Measurements from ENCODE around the gene PLA2G4A.

PLA2G4A gene

DNA sequence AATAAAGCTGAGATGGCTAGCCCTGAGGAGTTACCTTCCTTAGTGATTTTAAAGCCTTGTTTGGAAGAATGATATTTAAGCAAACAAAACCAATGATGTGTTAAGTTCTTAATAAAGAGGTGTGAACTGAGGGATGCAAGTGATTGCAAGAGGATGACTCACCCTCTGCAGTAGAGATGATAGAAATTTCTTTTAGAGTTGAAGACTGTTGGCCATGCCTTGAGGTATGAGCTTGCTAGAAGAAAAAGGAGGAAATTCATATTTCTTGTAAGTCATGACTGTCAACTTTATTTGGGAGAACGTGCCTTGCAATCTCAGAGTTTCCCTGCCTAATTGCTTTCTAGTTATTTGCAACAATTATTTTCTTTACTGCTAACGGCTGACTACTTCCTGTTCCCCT is 94.7 kb downstream of the PLA2G4A start:
- no peak for FAIRE-seq

DNA sequence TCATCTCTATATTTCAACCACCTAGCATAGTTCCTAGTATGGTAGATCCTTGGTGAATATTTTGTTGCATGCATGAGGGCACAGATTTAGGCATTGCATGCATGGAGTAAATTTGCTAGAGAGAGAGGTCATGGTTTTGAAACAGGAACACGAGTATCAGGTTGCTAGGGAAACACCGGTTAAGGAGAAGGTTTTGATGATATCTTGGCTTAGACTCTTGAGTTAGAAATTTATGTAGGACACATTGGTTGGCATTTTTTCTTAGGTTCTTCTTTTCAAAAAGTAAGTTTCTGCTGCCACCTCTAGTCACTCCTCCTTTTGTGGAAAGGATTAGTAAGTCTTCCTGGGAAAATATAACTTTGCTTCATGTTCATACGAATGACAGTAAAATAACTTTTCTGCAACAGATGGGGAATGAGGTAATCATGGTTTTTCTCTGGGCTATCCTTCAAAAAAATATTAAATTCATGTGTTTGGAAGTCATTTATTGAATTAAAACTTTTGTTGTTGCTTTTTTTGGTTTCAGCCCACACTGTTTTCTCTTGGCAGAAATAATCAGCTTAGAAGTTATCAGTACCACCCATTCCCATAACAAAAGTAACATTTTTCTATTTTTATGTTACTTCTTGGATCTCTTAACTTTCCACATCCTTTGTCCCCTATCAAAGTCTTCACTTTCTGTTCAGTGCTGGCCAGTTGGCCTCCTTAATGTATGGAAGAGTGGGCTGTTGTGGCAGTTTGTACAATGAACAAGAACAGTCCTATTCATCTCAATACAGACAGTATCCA is 97.3 kb downstream of the PLA2G4A start:
- FAIRE-seq: no peak

DNA sequence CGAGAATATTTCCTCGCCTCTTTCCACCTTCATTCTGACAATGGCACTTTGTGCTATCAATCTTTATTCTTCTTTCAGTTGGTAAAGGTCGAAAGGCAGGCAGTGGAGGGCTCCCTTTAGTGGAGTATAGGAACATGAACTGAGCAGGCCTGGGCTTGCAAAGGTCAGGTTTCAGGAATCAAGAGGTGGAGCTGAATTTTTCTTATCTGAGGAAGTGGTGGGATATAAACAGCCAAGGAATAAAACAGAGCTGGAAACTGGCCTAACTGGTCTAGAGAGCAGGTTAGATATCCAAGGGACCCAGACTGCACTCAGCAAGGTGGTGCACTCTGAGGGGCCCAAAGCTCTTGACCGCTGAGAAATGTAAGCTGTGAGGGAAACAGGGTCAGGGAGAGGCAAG is 99.1 kb downstream of the PLA2G4A start:
- no peak for FAIRE-seq

DNA sequence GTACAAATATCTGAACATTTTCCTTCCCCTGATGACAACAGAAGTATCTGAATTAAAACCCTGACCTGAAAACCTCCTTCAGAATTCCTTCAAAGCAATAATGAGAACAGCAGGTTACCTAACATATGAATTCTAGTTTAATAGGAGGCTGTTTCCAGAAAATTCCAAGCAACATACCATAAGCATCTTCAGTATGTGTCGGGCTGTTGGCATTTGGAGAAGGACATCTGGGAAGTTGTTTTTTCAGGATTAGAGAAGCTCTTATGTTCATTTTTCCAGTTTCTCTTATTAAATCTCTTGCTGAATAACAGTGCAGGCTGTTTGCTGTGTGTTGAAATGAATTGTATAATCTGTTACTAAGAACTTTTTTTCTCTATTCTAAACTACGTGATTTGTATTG is 101.5 kb downstream of the PLA2G4A start:
- no peak for FAIRE-seq

DNA sequence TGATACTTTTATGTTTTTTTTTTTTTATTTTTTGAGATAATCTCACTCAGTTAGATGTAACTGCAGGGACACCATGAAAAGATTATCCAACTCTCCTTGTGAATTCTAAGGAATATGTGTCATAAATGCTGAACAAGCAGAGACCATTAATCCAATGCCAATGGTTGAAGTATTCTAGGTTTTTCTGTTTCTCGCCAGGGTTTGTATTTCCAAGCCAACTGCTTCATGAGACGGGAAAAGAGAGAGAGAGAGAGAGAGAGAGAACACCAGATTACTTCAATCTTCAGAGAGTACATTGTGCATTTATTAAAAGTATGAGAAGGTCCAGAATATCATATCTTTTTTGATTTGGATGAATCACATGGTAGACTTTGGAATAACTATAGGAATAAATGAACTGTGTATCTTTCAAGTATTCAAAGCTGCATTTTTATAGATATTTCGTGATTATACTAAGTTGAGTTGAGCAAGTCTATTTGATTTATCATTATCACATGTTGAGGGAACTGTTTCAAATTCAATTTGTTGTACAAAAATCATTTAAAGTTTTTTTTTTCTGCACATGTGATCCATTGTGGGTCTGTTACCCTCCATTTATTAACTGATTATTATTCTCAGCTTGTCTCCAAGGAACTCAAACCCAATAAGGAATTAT is 108.4 kb downstream of the PLA2G4A start:
- peak; percentile 41 for FAIRE-seq

DNA sequence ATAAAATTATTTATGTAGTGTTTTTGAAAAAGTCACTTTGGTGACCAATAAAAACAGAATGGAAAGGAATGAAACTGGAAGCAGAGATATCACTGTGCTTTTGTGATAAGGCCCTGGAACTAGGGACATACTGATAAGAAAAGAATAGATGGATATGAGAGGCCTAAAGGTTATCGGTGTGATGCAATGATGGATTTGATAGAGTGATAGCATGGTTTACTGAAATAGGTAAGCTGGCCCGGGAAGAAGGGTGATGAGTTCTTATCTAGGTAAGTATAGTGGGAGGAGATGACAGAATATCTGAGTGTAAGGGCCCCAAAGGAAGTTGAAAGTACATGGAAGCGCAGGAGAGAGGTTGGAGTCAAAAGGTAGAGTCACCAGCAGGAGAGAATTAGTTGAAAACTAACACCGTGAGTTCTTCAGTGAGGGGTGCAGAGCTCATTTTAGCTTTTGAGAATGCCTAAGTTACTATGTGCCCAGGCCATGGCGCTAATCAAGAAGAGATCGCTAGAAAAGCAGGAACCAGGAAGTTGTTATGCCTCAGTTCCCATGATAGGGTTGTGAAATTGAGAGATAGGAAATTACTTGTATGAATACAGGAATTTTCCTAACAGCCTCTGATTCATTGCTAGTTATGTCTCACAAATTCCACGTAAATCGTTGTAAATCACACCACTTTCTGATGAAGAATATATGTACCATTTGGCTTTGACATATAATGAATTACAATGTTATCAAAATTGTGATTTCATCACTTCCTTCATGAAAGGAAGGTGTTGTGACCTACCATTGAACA is 115.3 kb downstream of the PLA2G4A start:
- no peak for FAIRE-seq

DNA sequence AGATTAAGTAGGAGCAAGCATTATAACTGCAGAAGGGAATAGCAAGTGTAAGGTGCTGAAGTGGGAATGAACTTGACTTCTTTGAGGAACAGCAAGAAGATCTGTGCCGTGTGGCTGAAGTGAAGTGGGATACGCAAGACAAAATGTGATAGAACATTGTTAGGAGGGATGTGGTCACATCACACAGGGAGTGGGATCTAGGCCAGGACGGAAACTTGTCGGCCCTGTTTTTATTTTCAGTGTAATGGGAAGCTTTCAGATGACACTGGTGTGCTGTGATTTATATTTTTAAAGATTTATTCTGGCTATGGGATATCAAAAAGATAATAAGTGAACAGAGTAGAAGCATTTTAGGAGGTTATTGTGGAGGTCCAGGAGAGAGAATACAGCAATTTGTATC is 116.4 kb downstream of the PLA2G4A start:
- FAIRE-seq: no peak

DNA sequence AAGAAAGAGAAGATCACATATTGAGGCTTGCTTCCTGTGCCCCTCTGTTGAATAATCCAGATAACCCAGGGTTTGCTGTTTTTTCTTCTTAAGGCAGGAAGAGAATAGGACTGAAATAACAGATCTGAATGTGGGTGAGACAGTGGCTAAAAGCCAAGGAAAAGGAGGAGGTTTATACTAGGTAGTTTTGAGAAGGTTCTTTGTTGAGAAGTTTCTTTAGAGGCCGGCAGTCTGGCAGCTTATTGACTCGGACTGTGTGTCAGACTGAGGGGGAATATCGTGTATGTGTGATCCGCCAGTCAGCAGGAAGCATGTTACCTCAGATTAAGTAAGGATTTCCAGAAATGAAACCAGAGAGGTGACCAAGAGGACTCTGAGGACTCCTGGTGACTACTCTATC is 119.8 kb downstream of the PLA2G4A start:
- no peak for FAIRE-seq

DNA sequence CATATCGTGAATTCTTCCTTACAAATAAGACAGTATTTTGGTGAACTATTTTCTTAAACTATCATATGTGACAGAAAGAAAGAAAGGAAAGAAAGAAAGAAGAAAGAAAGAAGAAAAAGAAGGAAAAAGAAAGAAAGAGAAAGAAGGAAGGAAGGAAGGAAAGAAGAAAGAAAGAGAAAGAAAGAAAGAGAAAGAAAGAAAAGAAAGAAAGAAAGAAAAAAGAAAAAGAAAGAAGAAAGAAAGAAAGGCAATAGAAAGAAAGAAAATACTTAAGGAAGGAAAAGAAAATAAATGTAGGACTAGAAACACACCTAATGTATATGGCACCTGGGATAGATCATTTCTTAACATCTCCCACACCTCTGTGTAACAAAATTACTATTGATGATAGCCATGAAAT is 120.4 kb downstream of the PLA2G4A start:
- FAIRE-seq: no peak

DNA sequence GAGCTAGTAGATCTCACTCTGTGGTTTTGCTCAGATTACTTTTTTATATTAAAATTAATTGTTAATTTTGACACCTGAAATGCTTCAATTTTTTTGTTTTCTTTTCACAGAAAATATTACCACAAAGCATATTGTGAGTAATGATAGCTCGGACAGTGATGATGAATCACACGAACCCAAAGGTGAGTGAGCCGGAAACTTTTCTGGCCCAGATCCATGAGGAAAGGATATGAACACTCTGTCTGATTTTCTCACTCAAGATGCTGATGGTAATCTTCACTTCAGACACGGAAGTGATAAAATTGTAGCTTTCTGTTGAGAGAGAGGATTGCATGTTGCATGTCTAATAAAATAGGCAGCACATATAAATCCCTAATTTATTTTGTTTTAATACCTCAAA is 121.8 kb downstream of the PLA2G4A start:
- no peak for FAIRE-seq

DNA sequence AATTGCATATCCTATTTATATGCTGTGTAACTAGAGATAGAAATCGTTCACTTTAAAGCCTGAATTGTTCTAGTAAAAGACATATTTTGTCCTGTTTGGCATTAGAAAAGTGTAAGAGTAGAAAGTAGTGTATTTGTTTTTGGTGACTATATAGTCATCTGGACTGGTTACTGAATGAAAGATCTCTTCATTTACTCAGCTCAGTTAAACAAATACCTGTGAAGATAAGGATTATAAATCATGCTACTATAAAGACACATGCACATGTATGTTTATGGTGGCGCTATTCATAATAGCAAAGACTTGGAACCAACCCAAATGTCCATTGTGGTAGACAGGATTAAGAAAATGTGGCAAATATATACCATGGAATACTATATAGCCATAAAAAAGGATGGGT is 125.1 kb downstream of the PLA2G4A start:
- FAIRE-seq: no peak

DNA sequence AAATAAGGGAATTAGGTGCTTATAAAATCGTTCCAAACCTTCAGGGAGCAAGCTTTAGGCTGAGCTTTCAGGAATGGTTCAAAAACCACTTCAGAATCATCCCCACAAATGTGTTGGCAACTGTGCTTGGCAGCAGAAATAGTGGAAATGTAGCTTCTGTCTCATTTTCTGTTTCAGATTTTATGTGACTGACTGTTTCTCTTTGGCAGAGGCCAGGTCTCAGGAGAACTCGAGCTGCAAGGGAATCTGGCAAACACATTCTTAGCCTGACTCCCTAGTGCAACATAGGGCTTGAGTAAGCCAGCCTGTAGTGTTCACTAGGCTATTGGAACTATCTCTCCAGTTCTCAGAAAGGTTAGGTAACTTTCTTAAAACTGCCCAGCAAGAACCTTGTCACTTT is 128.6 kb downstream of the PLA2G4A start:
- FAIRE-seq: no peak

DNA sequence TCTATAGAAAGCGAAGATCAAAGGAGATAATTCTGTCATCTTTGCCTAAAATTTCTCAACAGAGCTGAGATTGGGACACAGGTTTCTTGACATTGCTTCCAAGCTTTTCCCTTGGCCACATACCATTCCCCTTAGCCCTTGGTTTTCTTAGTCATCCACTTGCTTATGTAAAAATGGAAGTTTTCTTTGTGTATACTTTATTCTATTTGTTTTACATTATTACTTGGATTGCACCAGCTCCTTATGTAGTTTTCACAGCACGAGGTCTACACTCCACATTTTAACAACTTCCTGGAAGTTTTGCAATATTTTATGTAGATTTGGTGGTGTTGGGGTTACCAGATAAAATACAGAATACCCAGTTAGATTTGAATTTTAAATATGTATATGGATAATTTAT is 129.8 kb downstream of the PLA2G4A start:
- FAIRE-seq: no peak

DNA sequence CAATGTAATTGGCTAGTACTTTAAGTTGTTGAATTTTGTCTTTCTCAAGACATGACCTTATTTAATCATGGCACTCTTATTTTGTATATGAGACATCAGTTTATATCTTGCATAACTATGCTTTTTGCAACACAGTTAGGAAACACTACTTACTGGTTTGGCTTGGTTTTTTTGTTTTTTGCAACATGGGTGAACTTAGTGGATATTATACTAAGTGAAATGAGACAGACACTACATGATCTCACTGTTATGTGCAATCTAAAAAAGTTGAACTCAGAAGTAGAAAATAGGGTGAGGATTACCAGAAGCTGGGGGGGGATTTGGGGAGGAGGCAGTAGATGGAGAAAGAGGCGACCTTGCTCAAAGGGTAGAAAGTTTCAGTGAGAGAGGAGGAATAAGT is 132.1 kb downstream of the PLA2G4A start:
- FAIRE-seq: no peak

DNA sequence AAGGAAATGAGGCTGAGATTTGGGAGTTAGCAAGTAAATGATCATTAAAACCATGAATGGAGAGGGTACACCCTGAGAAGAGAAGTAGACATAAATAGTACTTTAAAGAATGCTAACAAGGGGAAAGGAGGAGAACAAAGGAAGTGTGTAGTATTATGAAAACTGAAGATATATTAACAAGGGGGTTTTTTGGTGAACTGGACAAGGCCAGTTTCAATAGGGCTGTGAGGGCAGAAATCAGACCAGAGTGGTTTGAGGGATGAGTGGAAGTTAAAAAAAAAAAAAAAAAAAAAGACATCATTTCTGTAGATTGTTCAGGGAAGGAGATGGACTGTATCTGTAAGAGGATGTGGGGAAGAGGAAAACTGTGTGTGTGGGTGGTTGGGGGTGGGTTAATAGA is 137.1 kb downstream of the PLA2G4A start:
- FAIRE-seq: no peak

DNA sequence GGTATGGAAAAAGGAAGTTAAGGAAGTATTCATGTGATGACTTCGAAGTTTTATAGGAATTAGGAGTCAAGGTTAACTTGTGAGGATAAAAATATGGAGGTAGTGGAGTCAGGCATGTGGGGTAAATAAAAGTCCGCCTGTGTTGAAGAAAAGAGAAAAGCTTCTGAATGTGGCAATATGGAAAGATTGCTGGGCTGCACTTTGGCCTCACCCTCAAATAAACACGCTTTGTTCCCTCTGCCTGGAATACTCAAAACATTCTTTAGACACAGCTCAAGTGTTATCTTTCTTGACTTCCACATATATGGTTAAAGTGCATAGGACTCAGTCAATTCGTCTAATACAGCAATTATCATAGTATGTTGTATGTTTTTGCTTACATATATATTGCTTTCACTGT is 137.7 kb downstream of the PLA2G4A start:
- no peak for FAIRE-seq

DNA sequence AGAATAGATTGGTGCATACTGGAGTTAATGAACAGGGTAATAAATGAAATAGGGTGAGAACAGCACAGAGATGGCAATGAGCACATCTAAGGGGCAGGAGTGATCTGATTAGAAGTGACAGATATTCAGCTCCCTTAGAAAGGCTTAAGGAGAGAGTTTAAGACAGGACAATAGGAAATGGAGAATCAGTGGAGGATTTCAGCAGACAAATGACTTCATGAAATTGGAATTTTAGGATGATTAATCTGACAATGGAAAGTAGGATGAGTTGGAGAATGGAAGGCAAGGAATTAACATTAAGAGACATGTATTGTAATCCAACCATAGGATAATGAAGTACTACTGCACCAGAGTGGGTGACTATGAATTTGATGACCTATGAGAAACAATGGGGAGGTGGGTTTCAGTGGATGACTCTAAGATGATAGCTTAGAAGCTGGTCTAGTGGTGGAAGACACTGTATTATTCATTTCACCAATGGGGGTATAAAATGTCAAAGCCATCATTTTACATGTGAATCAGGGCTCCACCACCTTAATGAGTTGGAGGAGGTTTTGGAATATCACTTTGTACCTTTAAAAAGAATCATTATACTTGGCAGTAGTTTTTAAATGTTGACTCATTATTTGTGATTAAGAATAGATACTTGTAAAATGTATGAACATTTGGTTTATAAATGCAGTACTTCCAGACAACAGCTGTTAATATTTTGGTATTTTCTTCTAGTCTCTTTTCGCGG is 139.1 kb downstream of the PLA2G4A start:
- no peak for FAIRE-seq

DNA sequence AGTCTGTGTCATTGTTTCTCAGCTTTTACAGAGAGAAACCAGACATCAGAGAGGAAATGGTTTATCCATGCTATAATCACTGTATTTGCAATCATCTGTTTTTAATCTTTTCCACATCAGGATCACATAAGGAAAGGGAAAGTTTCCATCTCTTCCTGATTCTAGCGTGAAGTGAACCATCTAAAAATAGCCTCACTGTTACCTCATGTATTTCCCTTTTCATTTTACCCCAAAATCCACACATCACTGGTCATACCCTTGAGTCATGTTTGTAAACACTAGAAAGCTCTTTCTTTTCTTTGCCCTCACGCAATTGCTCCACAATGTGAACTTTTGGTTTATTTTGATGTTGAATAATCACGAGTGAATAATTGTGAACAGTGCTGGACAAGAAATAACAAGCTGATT is 146.0 kb downstream of the PLA2G4A start:
- no peak for FAIRE-seq

DNA sequence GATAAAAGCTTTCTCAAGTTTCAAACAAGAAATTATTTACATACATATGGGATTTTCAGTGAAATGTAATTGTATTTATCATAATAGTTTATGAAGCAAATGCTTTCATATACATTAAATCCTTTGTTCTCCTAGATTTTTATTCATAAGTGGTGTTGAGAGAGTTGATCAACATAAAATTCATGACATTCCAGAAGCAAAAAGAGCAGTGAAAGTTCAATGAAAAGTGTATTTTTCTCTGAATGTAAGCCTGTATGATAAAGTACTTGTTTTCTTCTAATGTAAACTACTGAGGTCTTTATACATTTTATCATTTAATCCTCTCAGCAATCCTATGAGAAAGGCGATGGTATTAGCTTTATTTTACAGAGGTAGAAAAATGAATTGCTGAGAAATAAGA is 146.5 kb downstream of the PLA2G4A start:
- FAIRE-seq: no peak

DNA sequence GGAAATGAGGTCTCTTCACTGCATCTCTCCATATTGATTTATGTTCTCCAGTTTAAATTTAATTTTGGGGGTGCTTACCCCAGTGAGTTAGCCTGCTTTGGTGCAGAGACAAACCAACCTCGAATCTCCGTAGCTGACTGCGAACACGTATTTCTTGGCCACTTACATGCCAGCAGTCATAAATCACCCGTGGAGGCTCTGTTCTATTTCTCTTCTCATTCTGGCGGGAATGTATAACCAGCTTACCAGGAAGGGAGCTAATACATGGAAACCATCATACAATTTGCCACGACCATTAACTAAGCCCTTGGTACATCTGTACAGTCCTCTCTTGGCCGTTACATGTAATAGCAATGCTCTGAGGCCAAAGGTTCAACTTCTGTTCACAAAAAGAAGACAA is 148.0 kb downstream of the PLA2G4A start:
- no peak for FAIRE-seq

DNA sequence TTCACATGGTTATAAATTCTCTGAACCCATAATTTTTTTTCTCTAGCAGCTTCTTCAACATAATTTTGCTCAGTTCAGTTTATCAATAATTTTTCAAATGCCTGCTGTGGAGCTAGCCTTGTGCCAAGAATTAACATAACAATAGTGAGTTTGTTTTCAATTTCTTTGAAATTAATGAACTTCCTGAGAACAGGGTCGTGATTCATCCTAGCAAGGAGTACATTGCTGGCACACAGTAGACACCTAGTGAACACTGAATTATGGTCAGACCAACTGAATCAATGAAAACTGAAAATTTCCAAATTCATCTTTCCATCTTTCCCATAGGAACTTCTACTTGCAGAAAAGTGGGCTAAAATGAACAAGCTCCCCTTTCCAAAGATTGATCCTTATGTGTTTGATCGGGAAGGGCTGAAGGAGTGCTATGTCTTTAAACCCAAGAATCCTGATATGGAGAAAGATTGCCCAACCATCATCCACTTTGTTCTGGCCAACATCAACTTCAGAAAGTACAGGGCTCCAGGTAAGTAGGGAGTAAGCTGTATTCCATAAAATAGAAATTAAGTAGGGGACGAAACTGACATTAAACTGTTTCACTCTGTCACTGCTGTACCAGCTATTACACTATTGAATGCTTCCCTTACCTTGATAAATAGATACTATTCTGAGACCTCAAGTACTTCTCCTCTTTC is 148.7 kb downstream of the PLA2G4A start:
- FAIRE-seq: no peak
